Neural cell (in vitro differentiated cells): ENCODE measurements around the gene CGNL1. TPM values are rescaled to one million over a fixed set of nuclear protein-coding genes. Genes with fewer than 3 reads are reported as not detected.

Experiments
- H2AFZ ChIP-seq: fragments of 200-600, 300-800 bp; sonication (generic), shearing (Covaris generic); 2 replicates; pipeline ENCODE4 v1.6.0; 2014; ENCODE audit warnings: low read depth, mild to moderate bottlenecking, antibody characterized with exemption, low read length, moderate library complexity
- H3F3A ChIP-seq: fragments of 200-600 bp; shearing (Covaris generic); 2 replicates; pipeline ENCODE4 v1.6.1; 2016; ENCODE audit warnings: mild to moderate bottlenecking, moderate library complexity, mixed read lengths, antibody characterized with exemption, low read length; ENCODE audit not compliant: insufficient read depth, poor library complexity, severe bottlenecking
- H3K27ac ChIP-seq: fragments of 200-600, 300-800 bp; sonication (generic), shearing (Covaris generic); 2 replicates; pipeline ENCODE4 v1.5.1; 2014; ENCODE audit warnings: mild to moderate bottlenecking, low read length, moderate library complexity
- H3K27me3 ChIP-seq: fragments of 300-800, 200-600 bp; sonication (generic), shearing (Covaris generic); 2 replicates; pipeline ENCODE4 v1.6.0; 2014; ENCODE audit warnings: mild to moderate bottlenecking, low read depth, low read length, moderate library complexity; ENCODE audit not compliant: insufficient read depth
- H3K36me3 ChIP-seq: fragments of 300-800, 200-600 bp; sonication (generic), shearing (Covaris generic); 2 replicates; pipeline ENCODE4 v1.5.1; 2014; ENCODE audit warnings: mild to moderate bottlenecking, antibody characterized with exemption, low read length, moderate library complexity; ENCODE audit not compliant: insufficient read depth
- H3K4me2 ChIP-seq: fragments of 300-800, 200-600 bp; sonication (generic), shearing (Covaris generic); 2 replicates; pipeline ENCODE4 v1.6.0; 2014; ENCODE audit warnings: mild to moderate bottlenecking, low read length
- H3K4me3 ChIP-seq: fragments of 300-800, 200-600 bp; sonication (generic), shearing (Covaris generic); 2 replicates; pipeline ENCODE4 v1.5.1; 2014; ENCODE audit warnings: mild to moderate bottlenecking, low read length, moderate library complexity
- H3K79me2 ChIP-seq: fragments of 200-600 bp; shearing (Covaris generic); replicated peaks from 2 replicates; pipeline ENCODE4 v1.6.0; 2014; ENCODE audit warnings: mild to moderate bottlenecking, low read length, moderate library complexity; ENCODE audit not compliant: insufficient read depth
- H3K9ac ChIP-seq: fragments of 300-800, 200-600 bp; sonication (generic), shearing (Covaris generic); 2 replicates; pipeline ENCODE4 v1.6.1; 2016; ENCODE audit warnings: mild to moderate bottlenecking, low read length, mixed read lengths
- H3K9me2 ChIP-seq: fragments of 200-600 bp; shearing (Covaris generic); 2 replicates; pipeline ENCODE4 v1.6.1; 2016; ENCODE audit warnings: mild to moderate bottlenecking, low read length, mixed read lengths; ENCODE audit not compliant: insufficient read depth
- H3K9me3 ChIP-seq: fragments of 200-600, 300-800 bp; sonication (generic), shearing (Covaris generic); 2 replicates; pipeline ENCODE4 v1.6.1; 2016; ENCODE audit warnings: mild to moderate bottlenecking, mixed run types, low read length, moderate library complexity, mixed read lengths
- H4K20me1 ChIP-seq: fragments of 200-600 bp; shearing (Covaris generic); 2 replicates; pipeline ENCODE4 v1.6.1; 2016; ENCODE audit warnings: mild to moderate bottlenecking, mixed run types; ENCODE audit not compliant: insufficient read depth
- CTCF ChIP-seq: fragments of 450-650 bp; IDR thresholded peaks from 2 replicates; pipeline ENCODE4 v1.5.1; 2014; ENCODE audit warnings: antibody characterized with exemption, mild to moderate bottlenecking, moderate library complexity; ENCODE audit not compliant: poor library complexity, severe bottlenecking
- EP300 ChIP-seq: fragments of 450-650 bp; conservative IDR thresholded peaks from 2 replicates; pipeline ENCODE4 v1.6.1; 2014; ENCODE audit warnings: antibody characterized with exemption, mild to moderate bottlenecking, moderate library complexity; ENCODE audit not compliant: poor library complexity, severe bottlenecking
- EZH2 ChIP-seq: fragments of 200-600, 300-800 bp; shearing (Covaris generic), sonication (generic); IDR thresholded peaks from 2 replicates; pipeline ENCODE4 v1.6.1; 2014; ENCODE audit warnings: antibody characterized with exemption, low read length, borderline replicate concordance, mild to moderate bottlenecking; ENCODE audit not compliant: insufficient read depth, poor library complexity, severe bottlenecking
- MXI1 ChIP-seq: fragments of 450-650 bp; conservative IDR thresholded peaks from 2 replicates; pipeline ENCODE4 v1.6.1; 2014; ENCODE audit warnings: antibody characterized with exemption, mild to moderate bottlenecking; ENCODE audit not compliant: poor library complexity, severe bottlenecking
- POLR2AphosphoS5 ChIP-seq: IDR thresholded peaks from 2 replicates; pipeline ENCODE4 v1.6.1; 2012
- RAD21 ChIP-seq: fragments of 450-650 bp; conservative IDR thresholded peaks from 2 replicates; pipeline ENCODE4 v1.6.1; 2014; ENCODE audit warnings: antibody characterized with exemption, mild to moderate bottlenecking, moderate library complexity
- REST ChIP-seq: IDR thresholded peaks from 2 replicates; pipeline ENCODE4 v1.6.1; 2012; ENCODE audit warnings: borderline replicate concordance
- SMC3 ChIP-seq: fragments of 450-650 bp; conservative IDR thresholded peaks from 2 replicates; pipeline ENCODE4 v1.6.1; 2014; ENCODE audit warnings: antibody characterized with exemption, mild to moderate bottlenecking, moderate library complexity; ENCODE audit not compliant: poor library complexity
- TAF1 ChIP-seq: IDR thresholded peaks from 2 replicates; pipeline ENCODE4 v1.6.1; 2012; ENCODE audit warnings: low read depth
- polyA plus RNA-seq: library from polyadenylated mRNA; depleted of rRNA; stranded (reverse); fragments of >200 nt; gene quantifications from 2 replicates; pipeline ENCODE4 v1.2.3, GENCODE V29; 2014

The CGNL1 gene
- polyA plus RNA-seq, 1 donor from 2014 or later: 0.26 TPM

DNA sequence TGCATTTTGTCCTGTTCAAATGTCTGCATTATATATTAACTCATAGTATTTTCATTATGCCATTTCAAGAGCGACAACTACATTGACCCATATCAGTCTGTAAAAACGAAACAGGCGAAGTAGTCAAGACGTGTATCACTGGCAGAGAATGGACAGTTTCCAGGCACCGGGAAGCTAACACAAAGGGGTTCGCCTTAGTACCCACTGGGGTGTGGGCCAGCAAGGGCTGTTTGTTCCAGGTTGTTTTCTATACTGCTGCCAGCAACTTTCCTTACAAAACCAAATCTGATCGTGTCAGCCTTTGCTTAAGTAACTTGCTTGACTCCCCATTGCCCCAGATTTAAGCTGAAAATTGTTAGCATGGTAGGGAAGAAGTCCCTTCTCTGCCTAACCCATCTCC is 87.1 kb downstream of the CGNL1 start:
- Histone ChIP-seq H3K4me3 (no peak overlapping the region), H3K36me3 (no peaks in the 10 kb centered on the region), H4K20me1 (no peaks in the 10 kb centered on the region), H2AFZ (no peak overlapping the region), H3K4me2 (no peak overlapping the region), H3K9me2 (no peaks in the 10 kb centered on the region), H3K9ac (no peak overlapping the region), H3K27me3 (no peaks in the 10 kb centered on the region), H3K9me3 (no peaks in the 10 kb centered on the region), H3F3A (no peaks in the 10 kb centered on the region), H3K79me2 (no peaks in the 10 kb centered on the region), H3K27ac (no peak overlapping the region)
- no peak for TF ChIP-seq REST
- TF ChIP-seq EZH2: no peak
- no peak for TF ChIP-seq RAD21
- no peak for TF ChIP-seq TAF1
- TF ChIP-seq MXI1: no peak
- TF ChIP-seq POLR2AphosphoS5: no peak
- TF ChIP-seq EP300: no peak

- H2AFZ ChIP-seq: no peak overlapping the region
- no peaks in the 10 kb centered on the region for H3K79me2 ChIP-seq
- no peak overlapping the region for H3K4me2 ChIP-seq
- no peaks in the 10 kb centered on the region for H3K27me3 ChIP-seq
- H3K9me2 ChIP-seq: no peaks in the 10 kb centered on the region
- no peaks in the 10 kb centered on the region for H3K9me3 ChIP-seq
- no peak overlapping the region for H3K27ac ChIP-seq
- no peak overlapping the region for H3K4me3 ChIP-seq
- TF ChIP-seq CTCF (no peak), RAD21 (no peak), REST (no peak), POLR2AphosphoS5 (no peak), EZH2 (no peak), EP300 (no peak), TAF1 (no peak), MXI1 (no peak), SMC3 (no peak)
- no peaks in the 10 kb centered on the region for H3F3A ChIP-seq
- no peaks in the 10 kb centered on the region for H4K20me1 ChIP-seq
- no peaks in the 10 kb centered on the region for H3K36me3 ChIP-seq
- no peak overlapping the region for H3K9ac ChIP-seq
Measured at GRCh38 chr15:57464480-57464879, 88.2 kb downstream of the CGNL1 start.
